NCI-H2107 treated with DMSO at 0.1 percent for 48 hours (cell line): ENCODE measurements around the gene GOLGB1.

Experiments used
- DNase-seq: peaks from one replicate; lab custom pipeline; 2025; ENCODE audit not compliant: unreplicated experiment; lab: John Stamatoyannopoulos, UW

Gene GOLGB1

GRCh38 chr3:121641127-121641526 lies 108.4 kb downstream of the GOLGB1 start:
- DNase-seq = no peak

GRCh38 chr3:121637922-121638321 lies 111.6 kb downstream of the GOLGB1 start:
- no peak for DNase-seq

- DNase-seq = no peak
These were observed 119.2 kb downstream of the GOLGB1 start for GRCh38 chr3:121630355-121630754.

- DNase-seq = no peak
These were observed 119.9 kb downstream of the GOLGB1 start for GRCh38 chr3:121629601-121630000.

GRCh38 chr3:121627622-121628021 lies 121.9 kb downstream of the GOLGB1 start:
- no peak for DNase-seq

DNA sequence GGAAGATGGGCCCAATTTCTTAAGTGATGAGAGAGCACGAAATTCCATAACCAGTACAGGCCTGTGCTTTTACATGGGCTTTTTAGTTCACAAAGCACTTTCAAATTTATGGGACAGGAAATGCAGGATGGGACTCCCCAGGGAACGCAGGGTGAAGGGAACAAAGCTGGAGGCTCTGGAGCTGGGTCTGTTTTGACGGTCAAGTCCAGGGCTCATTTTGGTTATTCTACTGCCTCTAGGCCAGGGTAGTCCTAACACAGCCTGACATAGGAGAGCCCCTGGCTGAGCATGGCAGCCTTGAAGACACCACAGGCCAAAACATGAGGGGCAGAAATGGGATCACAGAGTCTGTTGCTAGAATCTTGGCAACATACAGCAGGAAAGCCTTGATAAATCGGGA lies 122.3 kb downstream of the GOLGB1 start:
- no peak for DNase-seq

GRCh38 chr3:121626495-121626894 lies 123.0 kb downstream of the GOLGB1 start:
- DNase-seq = no peak

GRCh38 chr3:121624147-121624899 lies 125.2 kb downstream of the GOLGB1 start:
- DNase-seq = peak; percentile 16

- no peak for DNase-seq
These were observed 128.1 kb downstream of the GOLGB1 start for GRCh38 chr3:121621491-121621890.

GRCh38 chr3:121619691-121620090 lies 129.8 kb downstream of the GOLGB1 start:
- no peak for DNase-seq
